Measurements from ENCODE around the gene SRPK2.

The SRPK2 gene

DNA sequence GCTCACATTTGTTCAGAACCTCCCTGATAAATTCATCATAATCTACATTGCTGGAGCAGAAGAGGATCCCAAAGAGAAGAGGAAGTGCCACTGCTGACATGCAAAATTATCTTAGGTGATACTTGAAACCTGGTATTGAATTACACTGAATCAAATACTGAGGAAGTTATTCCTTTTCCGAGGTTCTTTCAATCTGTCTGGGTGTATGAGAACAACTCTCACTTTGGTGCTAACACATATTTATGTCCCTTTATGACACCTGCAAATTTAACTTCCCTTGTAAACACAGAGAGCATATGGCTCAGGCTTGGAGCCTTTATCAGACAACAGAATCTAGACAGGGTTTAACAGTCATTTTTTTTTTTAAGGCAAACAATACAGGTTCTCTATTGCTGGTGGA, 131.4 kb downstream of the SRPK2 start:
- no peak for DNase-seq (ENCODE audit: extremely low spot score)
- CTCF ChIA-PET, result no interaction called here
- POLR2A ChIA-PET, result no interaction called here
- TF ChIP-seq FOXA1 (IDR thresholded peaks at IDR 0.05) (no peak), CTBP1 (IDR thresholded peaks at IDR 0.05; ENCODE audit: borderline replicate concordance) (no peak), L3MBTL2 (conservative IDR thresholded peaks at IDR 0.05) (no peak), HDGF (IDR thresholded peaks at IDR 0.05; ENCODE audit: borderline replicate concordance) (no peak), ARNT (IDR thresholded peaks at IDR 0.05) (no peak), LEF1 (IDR thresholded peaks at IDR 0.05; ENCODE audit: borderline replicate concordance) (no peak), ZNF384 (IDR thresholded peaks at IDR 0.05) (no peak), NFRKB (IDR thresholded peaks at IDR 0.05) (no peak), BHLHE40 (IDR thresholded peaks at IDR 0.05; ENCODE audit: borderline replicate concordance) (no peak), ELF4 (IDR thresholded peaks at IDR 0.05) (no peak), FOXM1 (IDR thresholded peaks at IDR 0.05; ENCODE audit: borderline replicate concordance) (no peak), SUZ12 (IDR thresholded peaks at IDR 0.05) (no peak), TARDBP (IDR thresholded peaks at IDR 0.05) (no peak), FOXK2 (IDR thresholded peaks at IDR 0.05) (no peak), SP1 (IDR thresholded peaks at IDR 0.05) (no peak)
- TF ChIP-seq, protein P1, sequence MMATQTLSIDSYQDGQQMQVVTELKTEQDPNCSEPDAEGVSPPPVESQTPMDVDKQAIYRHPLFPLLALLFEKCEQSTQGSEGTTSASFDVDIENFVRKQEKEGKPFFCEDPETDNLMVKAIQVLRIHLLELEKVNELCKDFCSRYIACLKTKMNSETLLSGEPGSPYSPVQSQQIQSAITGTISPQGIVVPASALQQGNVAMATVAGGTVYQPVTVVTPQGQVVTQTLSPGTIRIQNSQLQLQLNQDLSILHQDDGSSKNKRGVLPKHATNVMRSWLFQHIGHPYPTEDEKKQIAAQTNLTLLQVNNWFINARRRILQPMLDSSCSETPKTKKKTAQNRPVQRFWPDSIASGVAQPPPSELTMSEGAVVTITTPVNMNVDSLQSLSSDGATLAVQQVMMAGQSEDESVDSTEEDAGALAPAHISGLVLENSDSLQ (IDR thresholded peaks at IDR 0.05), result no peak

DNA sequence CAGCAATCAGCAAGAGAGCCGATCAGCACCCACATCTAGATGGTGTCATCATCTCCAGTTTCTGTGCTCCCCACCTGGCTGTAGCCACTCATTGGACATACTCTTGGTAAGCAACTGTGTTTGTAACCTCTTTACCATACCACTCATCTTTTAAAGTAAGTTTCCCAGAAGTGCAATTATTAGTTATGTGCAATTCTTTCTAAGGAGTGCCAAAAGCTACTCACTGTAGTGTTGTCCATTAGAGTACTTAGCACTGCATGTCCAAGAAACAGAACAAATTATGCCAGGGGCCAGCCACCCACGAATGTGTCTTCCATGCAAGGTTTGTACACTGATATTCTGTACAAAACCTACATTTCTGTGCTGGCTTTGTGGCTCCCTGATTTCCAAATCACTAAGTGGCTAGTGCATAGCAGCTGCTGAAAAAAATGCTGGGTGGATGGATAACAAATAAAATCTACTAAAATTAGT, 131.9 kb downstream of the SRPK2 start:
- ChIA-PET POLR2A (no interaction called here), CTCF (no interaction called here)
- TF ChIP-seq HDGF (IDR thresholded peaks at IDR 0.05; ENCODE audit: borderline replicate concordance), result no peak
- TF ChIP-seq, protein P1 (IDR thresholded peaks at IDR 0.05), result no peak
- TF ChIP-seq ELF4 (IDR thresholded peaks at IDR 0.05), result no peak
- TF ChIP-seq FOXM1 (IDR thresholded peaks at IDR 0.05; ENCODE audit: borderline replicate concordance), result no peak
- TF ChIP-seq SP1 (IDR thresholded peaks at IDR 0.05), result no peak
- TF ChIP-seq ZNF384 (IDR thresholded peaks at IDR 0.05), result no peak
- TF ChIP-seq ARNT (IDR thresholded peaks at IDR 0.05), result no peak
- no peak for TF ChIP-seq FOXA1 (IDR thresholded peaks at IDR 0.05)
- no peak for TF ChIP-seq CTBP1 (IDR thresholded peaks at IDR 0.05; ENCODE audit: borderline replicate concordance)
- no peak for TF ChIP-seq L3MBTL2 (conservative IDR thresholded peaks at IDR 0.05)
- TF ChIP-seq BHLHE40 (IDR thresholded peaks at IDR 0.05; ENCODE audit: borderline replicate concordance), result no peak
- TF ChIP-seq TARDBP (IDR thresholded peaks at IDR 0.05), result no peak
- TF ChIP-seq NFRKB (IDR thresholded peaks at IDR 0.05), result no peak
- TF ChIP-seq SUZ12 (IDR thresholded peaks at IDR 0.05), result no peak
- TF ChIP-seq FOXK2 (IDR thresholded peaks at IDR 0.05), result no peak
- no peak for TF ChIP-seq LEF1 (IDR thresholded peaks at IDR 0.05; ENCODE audit: borderline replicate concordance)
- DNase-seq (ENCODE audit: extremely low spot score), result no peak

DNA sequence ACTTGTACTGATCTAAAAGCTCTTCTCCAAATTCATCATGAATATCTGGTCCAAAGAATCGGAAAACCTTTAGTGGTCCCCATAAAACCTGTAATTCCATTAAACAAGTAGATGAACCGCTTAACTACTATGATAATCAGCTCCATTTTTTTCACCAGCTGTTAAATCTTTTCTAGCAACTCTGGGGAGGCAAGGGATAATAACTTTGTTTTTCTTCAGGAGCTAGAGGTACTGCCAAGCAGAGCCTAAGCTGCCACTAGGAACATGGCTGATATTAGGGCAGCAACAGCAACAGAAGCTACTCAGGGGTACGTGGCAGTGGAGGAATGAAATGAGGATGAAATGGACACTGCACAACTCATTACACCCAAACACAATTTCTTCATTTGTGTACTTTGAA, 138.0 kb downstream of the SRPK2 start:
- TF ChIP-seq NFRKB (IDR thresholded peaks at IDR 0.05), result no peak
- no peak for TF ChIP-seq ELF4 (IDR thresholded peaks at IDR 0.05)
- no peak for TF ChIP-seq FOXM1 (IDR thresholded peaks at IDR 0.05; ENCODE audit: borderline replicate concordance)
- TF ChIP-seq SP1 (IDR thresholded peaks at IDR 0.05), result no peak
- no peak for TF ChIP-seq ARNT (IDR thresholded peaks at IDR 0.05)
- no peak for TF ChIP-seq ZNF384 (IDR thresholded peaks at IDR 0.05)
- no peak for TF ChIP-seq L3MBTL2 (conservative IDR thresholded peaks at IDR 0.05)
- no peak for TF ChIP-seq LEF1 (IDR thresholded peaks at IDR 0.05; ENCODE audit: borderline replicate concordance)
- ChIA-PET CTCF (interaction anchor here (0.6 to 0.7 kb wide), 2 partner anchors 46 to 97 kb away, joined by 3 read pairs; no protein-coding TSS in a partner anchor), POLR2A (interaction anchor here (0.6 kb wide), 1 partner anchor 24 kb away, joined by 3 read pairs; no protein-coding TSS in a partner anchor)
- no peak for DNase-seq (ENCODE audit: extremely low spot score)

DNA sequence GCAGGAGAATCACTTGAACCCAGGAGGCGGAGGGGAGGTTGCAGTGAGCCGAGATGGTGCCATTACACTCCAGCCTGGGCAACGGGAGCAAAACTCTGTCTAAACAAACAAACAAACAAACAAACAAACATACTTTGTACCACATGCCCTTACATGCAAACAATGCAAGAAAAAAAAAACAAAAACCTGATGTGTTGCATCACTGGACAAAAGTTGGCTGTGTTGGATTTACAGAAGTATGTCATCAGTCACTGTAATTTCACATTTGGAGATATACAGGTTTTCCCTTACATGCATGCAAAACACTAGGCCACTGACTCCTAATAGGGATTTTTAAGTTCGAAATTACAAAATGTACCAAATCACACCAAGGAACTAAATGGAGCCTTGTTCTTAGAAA, 138.5 kb downstream of the SRPK2 start:
- POLR2A ChIA-PET, result interaction anchor here (0.6 kb wide), 1 partner anchor 24 kb away, joined by 3 read pairs; no protein-coding TSS in a partner anchor
- TF ChIP-seq HDGF (IDR thresholded peaks at IDR 0.05; ENCODE audit: borderline replicate concordance) (no peak), TARDBP (IDR thresholded peaks at IDR 0.05) (no peak), SUZ12 (IDR thresholded peaks at IDR 0.05) (no peak), FOXK2 (IDR thresholded peaks at IDR 0.05) (no peak), CTBP1 (IDR thresholded peaks at IDR 0.05; ENCODE audit: borderline replicate concordance) (no peak), LEF1 (IDR thresholded peaks at IDR 0.05; ENCODE audit: borderline replicate concordance) (no peak), L3MBTL2 (conservative IDR thresholded peaks at IDR 0.05) (no peak), FOXM1 (IDR thresholded peaks at IDR 0.05; ENCODE audit: borderline replicate concordance) (no peak), ELF4 (IDR thresholded peaks at IDR 0.05) (no peak)
- TF ChIP-seq, protein P1 (IDR thresholded peaks at IDR 0.05), result no peak
- CTCF ChIA-PET, result interaction anchor here (0.6 kb wide), 1 partner anchor 46 kb away, joined by 3 read pairs; no protein-coding TSS in a partner anchor
- DNase-seq (ENCODE audit: extremely low spot score), result no peak

DNA sequence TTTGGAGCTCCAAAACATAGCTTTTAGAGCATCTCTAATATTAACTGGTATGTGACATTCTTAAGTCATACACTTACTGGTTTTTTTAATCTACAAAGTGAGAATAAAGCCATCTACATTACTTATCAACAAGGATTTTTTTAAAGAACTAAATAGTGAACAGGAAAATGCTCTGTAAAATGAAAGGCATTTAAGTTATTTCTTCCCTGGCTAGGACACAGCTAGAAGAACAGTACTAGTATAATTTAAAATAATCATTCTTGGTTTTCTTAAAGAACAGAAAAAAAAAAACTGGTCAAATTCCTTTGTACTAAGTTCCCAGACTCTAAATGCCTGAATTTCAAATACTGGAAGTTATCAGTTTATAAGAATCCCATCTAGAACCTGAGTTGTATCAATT, 139.5 kb downstream of the SRPK2 start:
- ChIA-PET CTCF (no interaction called here), POLR2A (no interaction called here)
- TF ChIP-seq TARDBP (IDR thresholded peaks at IDR 0.05), result no peak
- no peak for TF ChIP-seq NFRKB (IDR thresholded peaks at IDR 0.05)
- TF ChIP-seq BHLHE40 (IDR thresholded peaks at IDR 0.05; ENCODE audit: borderline replicate concordance), result no peak
- no peak for TF ChIP-seq HDGF (IDR thresholded peaks at IDR 0.05; ENCODE audit: borderline replicate concordance)
- TF ChIP-seq, protein P1 (IDR thresholded peaks at IDR 0.05), result no peak
- TF ChIP-seq SP1 (IDR thresholded peaks at IDR 0.05), result no peak
- TF ChIP-seq FOXA1 (IDR thresholded peaks at IDR 0.05), result no peak
- no peak for TF ChIP-seq ZNF384 (IDR thresholded peaks at IDR 0.05)
- no peak for DNase-seq (ENCODE audit: extremely low spot score)

All from HEK293T (cell line).